ENCODE measurements around the gene ENTHD1. TPM values are rescaled to one million over a fixed set of nuclear protein-coding genes. Genes with fewer than 3 reads are reported as not detected.
A peak's percentile ranks its signal among the peaks of the same experiment; 100 is the strongest.
"Not testable (repeated sequence)": the region's sequence is repeated elsewhere in the genome, so short reads cannot be mapped to it uniquely, and the experiment has no call there.

Gene ENTHD1
- total and polyA plus RNA-seq, 2 of the 8 experiments (the other 6 are each of a cell fraction or from before 2014, with no cell fraction given) = not detected

DNA sequence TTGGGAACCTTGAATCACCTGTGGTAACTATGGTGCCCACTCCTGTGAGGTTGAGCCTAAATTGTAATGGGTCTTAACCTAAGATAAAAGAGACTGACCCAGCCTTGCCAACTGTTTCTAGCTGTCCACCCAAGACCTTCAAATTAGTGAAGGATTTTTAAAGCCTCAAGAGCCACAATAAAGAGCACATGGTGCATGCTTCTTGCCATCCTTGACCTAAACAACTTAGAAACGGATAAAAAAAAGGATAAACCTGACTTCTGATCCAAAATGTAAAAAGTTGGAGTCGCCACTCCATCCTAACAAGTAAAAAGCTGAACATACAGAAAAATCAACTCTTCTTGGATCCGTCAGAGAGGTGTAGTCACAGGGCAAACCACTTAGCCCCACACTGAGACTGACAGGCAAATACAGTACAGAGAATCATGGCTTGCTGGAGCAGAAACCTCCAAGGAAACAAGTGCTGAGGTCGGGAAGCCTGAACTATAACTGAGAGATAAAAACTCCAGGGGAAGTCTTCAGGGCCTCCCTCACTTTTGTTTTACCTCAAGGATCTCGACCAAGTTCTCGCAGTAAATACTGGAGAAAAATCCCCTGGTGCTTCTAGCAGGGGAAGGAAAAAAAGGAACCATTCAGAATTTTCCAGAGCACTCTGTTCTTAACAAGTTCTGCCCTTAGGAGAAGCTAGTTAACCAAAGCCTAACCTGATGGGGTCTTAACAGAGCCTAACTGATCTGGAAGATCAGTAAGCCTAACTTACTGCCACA, 16.3 kb downstream of the ENTHD1 start (continued):
- TF ChIP-seq, protein P1, sequence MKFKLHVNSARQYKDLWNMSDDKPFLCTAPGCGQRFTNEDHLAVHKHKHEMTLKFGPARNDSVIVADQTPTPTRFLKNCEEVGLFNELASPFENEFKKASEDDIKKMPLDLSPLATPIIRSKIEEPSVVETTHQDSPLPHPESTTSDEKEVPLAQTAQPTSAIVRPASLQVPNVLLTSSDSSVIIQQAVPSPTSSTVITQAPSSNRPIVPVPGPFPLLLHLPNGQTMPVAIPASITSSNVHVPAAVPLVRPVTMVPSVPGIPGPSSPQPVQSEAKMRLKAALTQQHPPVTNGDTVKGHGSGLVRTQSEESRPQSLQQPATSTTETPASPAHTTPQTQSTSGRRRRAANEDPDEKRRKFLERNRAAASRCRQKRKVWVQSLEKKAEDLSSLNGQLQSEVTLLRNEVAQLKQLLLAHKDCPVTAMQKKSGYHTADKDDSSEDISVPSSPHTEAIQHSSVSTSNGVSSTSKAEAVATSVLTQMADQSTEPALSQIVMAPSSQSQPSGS (IDR thresholded peaks at IDR 0.05; ENCODE audit: low read length) = no peak
- no peak for TF ChIP-seq SRF (IDR thresholded peaks at IDR 0.05; ENCODE audit: low read depth, low read length)
- TF ChIP-seq SP1 (IDR thresholded peaks at IDR 0.05; ENCODE audit: low read depth, low read length) = no peak
- TF ChIP-seq HDAC2 (IDR thresholded peaks at IDR 0.05; ENCODE audit: borderline replicate concordance in 1 of 2, low read depth in 2 of 2, low read length in 2 of 2) = no peak
- no peak for TF ChIP-seq CBX8 (IDR thresholded peaks at IDR 0.05; ENCODE audit: borderline replicate concordance, low read depth, low read length)
- no peak for TF ChIP-seq PHF8 (conservative IDR thresholded peaks at IDR 0.05; ENCODE audit: low read depth, low read length)
- TF ChIP-seq KDM4A (IDR thresholded peaks at IDR 0.05; ENCODE audit: low read depth, low read length, severe bottlenecking) = no peak

DNA sequence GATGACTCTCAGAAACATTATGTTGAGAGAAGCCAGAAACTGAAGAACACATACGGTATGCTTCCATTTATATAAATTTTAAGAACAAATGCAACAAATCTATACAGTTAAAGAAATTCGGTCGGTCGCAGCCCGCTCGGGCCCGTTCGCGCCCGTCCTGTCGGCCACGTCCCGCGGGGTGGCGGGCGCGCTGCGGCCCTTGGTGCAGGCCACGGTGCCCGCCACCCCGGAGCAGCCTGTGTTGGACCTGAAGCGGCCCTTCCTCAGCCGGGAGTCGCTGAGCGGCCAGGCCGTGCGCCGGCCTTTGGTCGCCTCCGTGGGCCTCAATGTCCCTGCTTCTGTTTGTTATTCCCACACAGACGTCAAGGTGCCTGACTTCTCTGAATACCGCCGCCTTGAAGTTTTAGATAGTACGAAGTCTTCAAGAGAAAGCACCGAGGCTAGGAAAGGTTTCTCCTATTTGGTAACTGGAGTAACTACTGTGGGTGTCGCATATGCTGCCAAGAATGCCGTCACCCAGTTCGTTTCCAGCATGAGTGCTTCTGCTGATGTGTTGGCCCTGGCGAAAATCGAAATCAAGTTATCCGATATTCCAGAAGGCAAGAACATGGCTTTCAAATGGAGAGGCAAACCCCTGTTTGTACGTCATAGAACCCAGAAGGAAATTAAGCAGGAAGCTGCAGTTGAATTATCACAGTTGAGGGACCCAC, 18.2 kb downstream of the ENTHD1 start:
- H4K91ac ChIP-seq (replicated peaks; ENCODE audit: insufficient read length, low read length); H2BK120ac ChIP-seq (replicated peaks; ENCODE audit: low read depth, low read length); DNase-seq (ENCODE audit: low read depth in 1 of 2, low spot score in 2 of 2); H3K23me2 ChIP-seq (ENCODE audit: low read depth, low read length); H2BK5ac ChIP-seq (ENCODE audit: low read depth, low read length); H3K18ac ChIP-seq (ENCODE audit: extremely low read depth, low read length); H3K79me2 ChIP-seq (ENCODE audit: control insufficient read depth in 1 of 2, insufficient read depth in 2 of 2, low read length in 2 of 2); H3K27ac ChIP-seq (ENCODE audit: low read depth, low read length); H3K36me3 ChIP-seq (ENCODE audit: control insufficient read depth in 2 of 4, insufficient read depth in 4 of 4, low read length in 3 of 4); H3K4me2 ChIP-seq (ENCODE audit: insufficient read depth in 1 of 2, low read depth in 2 of 2, low read length in 2 of 2); H4K5ac ChIP-seq (ENCODE audit: insufficient read length, low read depth, low read length); H3K14ac ChIP-seq (ENCODE audit: insufficient read length); CTCF ChIA-PET (ENCODE audit: partially characterized antibody); POLR2A ChIA-PET (ENCODE audit: partially characterized antibody); H2BK12ac ChIP-seq (ENCODE audit: low read depth, low read length); H3K9ac ChIP-seq (replicated peaks in 1 of 4; ENCODE audit: extremely low read depth in 1 of 4, low read depth in 3 of 4, low read length in 3 of 4); H2AFZ ChIP-seq (ENCODE audit: low read length); H3K4ac ChIP-seq (replicated peaks; ENCODE audit: insufficient read length, low read depth, low read length); H2BK20ac ChIP-seq (ENCODE audit: low read length); H4K20me1 ChIP-seq (replicated peaks in 1 of 2; ENCODE audit: control insufficient read depth in 1 of 2, insufficient read depth in 2 of 2, low read length in 2 of 2); H4K8ac ChIP-seq (ENCODE audit: extremely low read depth, insufficient read depth, low read length); H3K56ac ChIP-seq (replicated peaks; ENCODE audit: insufficient read length, low read depth, low read length); H3K4me1 ChIP-seq (replicated peaks in 1 of 4; ENCODE audit: control insufficient read depth in 3 of 4, insufficient read depth in 4 of 4, low read length in 3 of 4); H3K9me3 ChIP-seq (ENCODE audit: insufficient read depth in 2 of 2, low read depth in 1 of 2, low read length in 1 of 2); H2BK15ac ChIP-seq (ENCODE audit: low read length); H3K79me1 ChIP-seq (ENCODE audit: low read depth, low read length); H3K27me3 ChIP-seq (replicated peaks in 1 of 4; ENCODE audit: control insufficient read depth in 3 of 4, extremely low read depth in 1 of 4, insufficient read depth in 3 of 4, low read length in 3 of 4); H2AK5ac ChIP-seq (ENCODE audit: low read depth, low read length); H3K23ac ChIP-seq (ENCODE audit: insufficient read length): not testable (repeated sequence)
- FAIRE-seq = peak; percentile 85
- 0 out of 8 replicates have a peak overlapping the region, but pooled peaks of 1 of the 4 experiments have one; percentile 13 for H3K4me3 ChIP-seq (ENCODE audit: extremely low read depth in 1 of 4, insufficient read depth in 2 of 4, low read depth in 3 of 4, low read length in 4 of 4)
- WGBS, 2 experiments (ENCODE audit: extremely low coverage in 1 of 2, insufficient coverage in 1 of 2, insufficient read length in 1 of 2, insufficient replicate concordance in 2 of 2, low coverage in 1 of 2, low lambda C conversion rate in 2 of 2, missing lambda C conversion rate in 1 of 2) = 94% methylated on average over 30 of the region's 42 CpGs; no CpG with 5 or more reads in 1 of the 2 experiments

Measured in H1 (cell line).